Fibroblast of upper back skin (primary cell): ENCODE data around the gene PITX1.
A peak's percentile ranks its signal among the peaks of the same experiment; 100 is the strongest.
"Not testable (repeated sequence)": the region's sequence is repeated elsewhere in the genome, so short reads cannot be mapped to it uniquely, and the experiment has no call there.

Experiments used
- DNase-seq: peaks from one replicate; pipeline ENCODE4 v3.0.0-alpha.2; 2013

PITX1 gene

GRCh38 chr5:135033901-135034235, at the start of gene PITX1:
Gene PITX1 (minus strand): TSS chr5:135034228. CDS start chr5:135033881, 347 bp downstream.
- no peak for DNase-seq

- not testable (repeated sequence) for DNase-seq
These were observed 49.3 kb upstream of the PITX1 start for GRCh38 chr5:135083334-135083733.

GRCh38 chr5:135081240-135081639, 47.2 kb upstream of the PITX1 start:
- no peak for DNase-seq

GRCh38 chr5:135079760-135080159, 45.7 kb upstream of the PITX1 start:
- no peak for DNase-seq

- DNase-seq: no peak
These were observed 45.2 kb upstream of the PITX1 start for GRCh38 chr5:135079099-135079681.

- DNase-seq: no peak
These were observed 42.8 kb upstream of the PITX1 start for GRCh38 chr5:135076801-135077200.

GRCh38 chr5:135076051-135076491, 42.0 kb upstream of the PITX1 start:
- no peak for DNase-seq

- no peak for DNase-seq
These were observed 41.6 kb upstream of the PITX1 start for GRCh38 chr5:135075621-135076020.

GRCh38 chr5:135073761-135074345, 39.8 kb upstream of the PITX1 start:
- peak; percentile 19 for DNase-seq

- DNase-seq: no peak
These were observed 38.6 kb upstream of the PITX1 start for GRCh38 chr5:135072387-135073281.

- no peak for DNase-seq
These were observed 37.3 kb upstream of the PITX1 start for GRCh38 chr5:135071311-135071710.

GRCh38 chr5:135069895-135070657, 36.0 kb upstream of the PITX1 start:
- DNase-seq: no peak

- DNase-seq: no peak
These were observed 35.2 kb upstream of the PITX1 start for GRCh38 chr5:135069016-135069770.

GRCh38 chr5:135067587-135067986, 33.6 kb upstream of the PITX1 start:
- DNase-seq: no peak

GRCh38 chr5:135066781-135067180, 32.8 kb upstream of the PITX1 start:
- no peak for DNase-seq

- DNase-seq: no peak
These were observed 31.6 kb upstream of the PITX1 start for GRCh38 chr5:135065306-135066265.

GRCh38 chr5:135064235-135064570, 30.2 kb upstream of the PITX1 start:
- DNase-seq: no peak

- no peak for DNase-seq
These were observed 29.6 kb upstream of the PITX1 start for GRCh38 chr5:135063511-135064234.

- DNase-seq: no peak
These were observed 29.0 kb upstream of the PITX1 start for GRCh38 chr5:135063056-135063445.

- no peak for DNase-seq
These were observed 28.4 kb upstream of the PITX1 start for GRCh38 chr5:135062216-135063055.
